HL-60 (cell line): ENCODE data around the gene MASP1.

ENCODE experiments used
- DNase-seq, 2 experiments: peaks; one replicate each; pipeline ENCODE4 v3.0.0-alpha.2; 2010 to 2020; ENCODE audit warnings: low read depth in 1 of 2, low spot score in 1 of 2
- H3K27ac ChIP-seq: fragments of 250-450 bp; sonication (Bioruptor Pico); replicated peaks from 2 replicates; pipeline ENCODE4 v1.5.1; 2020; ENCODE audit warnings: mild to moderate bottlenecking, moderate library complexity
- H3K27me3 ChIP-seq: fragments of 250-450 bp; sonication (Bioruptor Pico); 2 replicates; pipeline ENCODE4 v1.5.1; 2021; ENCODE audit warnings: mild to moderate bottlenecking, moderate library complexity; ENCODE audit not compliant: insufficient read depth, poor library complexity, severe bottlenecking
- H3K4me3 ChIP-seq: replicated peaks from 2 replicates; pipeline ENCODE4 v1.5.1; 2011; ENCODE audit warnings: mild to moderate bottlenecking, control low read depth, low read length; ENCODE audit not compliant: insufficient read depth
- GABPA ChIP-seq: IDR thresholded peaks from 2 replicates; pipeline ENCODE4 v1.6.1; 2012; ENCODE audit warnings: low read depth
- POLR2AphosphoS5 ChIP-seq: IDR thresholded peaks from 2 replicates; pipeline ENCODE4 v1.6.1; 2012; ENCODE audit warnings: low read depth
- SPI1 ChIP-seq: IDR thresholded peaks from 2 replicates; pipeline ENCODE4 v1.6.1; 2012; ENCODE audit warnings: low read depth, mild to moderate bottlenecking, borderline replicate concordance
- TF ChIP-seq, protein P1 (sequence below): IDR thresholded peaks from 2 replicates; pipeline ENCODE4 v1.6.1; 2012; ENCODE audit warnings: low read depth; ENCODE audit not compliant: insufficient replicate concordance
- TF ChIP-seq, protein P2 (sequence below): IDR thresholded peaks from one replicate; pipeline ENCODE4 v1.5.1; 2011; ENCODE audit warnings: low read length, control low read depth, inconsistent platforms; ENCODE audit not compliant: insufficient read depth

MASP1 gene

DNA sequence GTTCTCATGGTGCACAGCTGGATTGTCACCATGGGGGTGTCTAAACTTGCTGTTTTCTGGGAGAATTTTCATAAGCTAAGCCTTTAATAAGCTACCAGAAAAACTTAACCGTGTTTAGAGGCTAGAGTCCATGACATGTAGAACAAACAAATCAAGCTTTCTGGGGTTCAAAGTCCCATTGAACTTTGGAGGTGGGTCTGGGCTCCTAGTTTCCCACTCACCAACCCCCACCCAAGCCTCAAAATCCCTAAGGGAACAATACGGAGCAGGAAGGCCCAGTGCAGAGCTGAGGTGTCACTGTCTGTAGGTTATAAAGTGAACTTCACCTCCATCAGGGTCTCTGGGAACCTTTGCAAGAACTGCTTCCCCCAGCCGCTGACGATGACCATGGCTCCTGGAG, 68.7 kb downstream of the MASP1 start:
- Histone ChIP-seq H3K27me3 (no peaks in the 10 kb centered on the region), H3K4me3 (no peak overlapping the region), H3K27ac (no peak overlapping the region)
- TF ChIP-seq GABPA (no peak), POLR2AphosphoS5 (no peak), SPI1 (no peak)
- TF ChIP-seq, protein P1, sequence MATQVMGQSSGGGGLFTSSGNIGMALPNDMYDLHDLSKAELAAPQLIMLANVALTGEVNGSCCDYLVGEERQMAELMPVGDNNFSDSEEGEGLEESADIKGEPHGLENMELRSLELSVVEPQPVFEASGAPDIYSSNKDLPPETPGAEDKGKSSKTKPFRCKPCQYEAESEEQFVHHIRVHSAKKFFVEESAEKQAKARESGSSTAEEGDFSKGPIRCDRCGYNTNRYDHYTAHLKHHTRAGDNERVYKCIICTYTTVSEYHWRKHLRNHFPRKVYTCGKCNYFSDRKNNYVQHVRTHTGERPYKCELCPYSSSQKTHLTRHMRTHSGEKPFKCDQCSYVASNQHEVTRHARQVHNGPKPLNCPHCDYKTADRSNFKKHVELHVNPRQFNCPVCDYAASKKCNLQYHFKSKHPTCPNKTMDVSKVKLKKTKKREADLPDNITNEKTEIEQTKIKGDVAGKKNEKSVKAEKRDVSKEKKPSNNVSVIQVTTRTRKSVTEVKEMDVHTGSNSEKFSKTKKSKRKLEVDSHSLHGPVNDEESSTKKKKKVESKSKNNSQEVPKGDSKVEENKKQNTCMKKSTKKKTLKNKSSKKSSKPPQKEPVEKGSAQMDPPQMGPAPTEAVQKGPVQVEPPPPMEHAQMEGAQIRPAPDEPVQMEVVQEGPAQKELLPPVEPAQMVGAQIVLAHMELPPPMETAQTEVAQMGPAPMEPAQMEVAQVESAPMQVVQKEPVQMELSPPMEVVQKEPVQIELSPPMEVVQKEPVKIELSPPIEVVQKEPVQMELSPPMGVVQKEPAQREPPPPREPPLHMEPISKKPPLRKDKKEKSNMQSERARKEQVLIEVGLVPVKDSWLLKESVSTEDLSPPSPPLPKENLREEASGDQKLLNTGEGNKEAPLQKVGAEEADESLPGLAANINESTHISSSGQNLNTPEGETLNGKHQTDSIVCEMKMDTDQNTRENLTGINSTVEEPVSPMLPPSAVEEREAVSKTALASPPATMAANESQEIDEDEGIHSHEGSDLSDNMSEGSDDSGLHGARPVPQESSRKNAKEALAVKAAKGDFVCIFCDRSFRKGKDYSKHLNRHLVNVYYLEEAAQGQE = no peak
- TF ChIP-seq, protein P2, sequence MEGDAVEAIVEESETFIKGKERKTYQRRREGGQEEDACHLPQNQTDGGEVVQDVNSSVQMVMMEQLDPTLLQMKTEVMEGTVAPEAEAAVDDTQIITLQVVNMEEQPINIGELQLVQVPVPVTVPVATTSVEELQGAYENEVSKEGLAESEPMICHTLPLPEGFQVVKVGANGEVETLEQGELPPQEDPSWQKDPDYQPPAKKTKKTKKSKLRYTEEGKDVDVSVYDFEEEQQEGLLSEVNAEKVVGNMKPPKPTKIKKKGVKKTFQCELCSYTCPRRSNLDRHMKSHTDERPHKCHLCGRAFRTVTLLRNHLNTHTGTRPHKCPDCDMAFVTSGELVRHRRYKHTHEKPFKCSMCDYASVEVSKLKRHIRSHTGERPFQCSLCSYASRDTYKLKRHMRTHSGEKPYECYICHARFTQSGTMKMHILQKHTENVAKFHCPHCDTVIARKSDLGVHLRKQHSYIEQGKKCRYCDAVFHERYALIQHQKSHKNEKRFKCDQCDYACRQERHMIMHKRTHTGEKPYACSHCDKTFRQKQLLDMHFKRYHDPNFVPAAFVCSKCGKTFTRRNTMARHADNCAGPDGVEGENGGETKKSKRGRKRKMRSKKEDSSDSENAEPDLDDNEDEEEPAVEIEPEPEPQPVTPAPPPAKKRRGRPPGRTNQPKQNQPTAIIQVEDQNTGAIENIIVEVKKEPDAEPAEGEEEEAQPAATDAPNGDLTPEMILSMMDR = no peak
- DNase-seq = no peak

DNA sequence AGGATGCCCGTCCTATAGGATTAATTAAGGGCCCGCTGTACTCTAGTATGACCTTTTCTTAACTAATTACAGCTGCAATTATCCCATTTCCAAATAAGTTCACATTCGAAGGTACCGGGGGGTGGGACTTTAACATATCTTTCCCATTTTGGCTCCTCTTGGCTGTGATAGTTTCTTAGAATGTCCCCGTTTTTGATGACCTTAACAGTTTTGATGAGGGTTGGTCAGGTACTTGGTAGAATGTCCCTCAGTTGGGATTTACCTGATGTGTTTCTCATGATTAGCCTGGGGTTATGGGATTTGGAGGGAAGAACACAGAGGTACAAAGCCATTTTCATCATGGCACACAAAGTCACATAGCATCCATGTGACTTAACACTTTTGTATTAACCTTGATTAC, 76.1 kb downstream of the MASP1 start:
- Histone ChIP-seq H3K27ac (no peak overlapping the region), H3K27me3 (peaks cover 2% of the 10 kb centered on the region), H3K4me3 (no peak overlapping the region)
- TF ChIP-seq POLR2AphosphoS5 (no peak), SPI1 (no peak), GABPA (no peak)
- TF ChIP-seq, protein P1 = no peak
- TF ChIP-seq, protein P2 = no peak
- DNase-seq = no peak

GRCh38 chr3:187213616-187214015, 77.9 kb downstream of the MASP1 start:
- Histone ChIP-seq H3K27me3 (peaks cover 2% of the 10 kb centered on the region), H3K27ac (no peak overlapping the region), H3K4me3 (no peak overlapping the region)
- TF ChIP-seq, protein P2 = no peak
- no peak for TF ChIP-seq SPI1
- no peak for TF ChIP-seq POLR2AphosphoS5
- no peak for TF ChIP-seq GABPA
- TF ChIP-seq, protein P1 = no peak
- DNase-seq = no peak
